HFF-Myc (cell line): ENCODE results near the gene GID8.

ENCODE experiments used
- DNase-seq: peaks from one replicate; pipeline ENCODE4 v3.0.0-alpha.2; 2011; ENCODE audit warnings: low read depth; ENCODE audit errors: extremely low read depth
- H3K4me3 ChIP-seq: replicated peaks from 2 replicates; pipeline ENCODE4 v1.5.1; 2011; ENCODE audit warnings: low read depth, mild to moderate bottlenecking, control low read depth, low read length
- CTCF ChIP-seq: IDR thresholded peaks from 2 replicates; pipeline ENCODE4 v1.5.1; 2012; ENCODE audit warnings: mild to moderate bottlenecking, low read depth, low read length, control low read depth; ENCODE audit errors: missing control alignments

GID8 gene

GRCh38 chr20:62914970-62915457 is 22.9 kb upstream of the GID8 start:
- DNase-seq, result no peak
- no peak overlapping the region for H3K4me3 ChIP-seq
- TF ChIP-seq CTCF, result no peak

GRCh38 chr20:62916703-62917476 is 21.1 kb upstream of the GID8 start:
- no peak for DNase-seq
- TF ChIP-seq CTCF, result no peak
- no peak overlapping the region for H3K4me3 ChIP-seq

GRCh38 chr20:62917720-62918119 is 20.2 kb upstream of the GID8 start:
- DNase-seq, result no peak
- no peak for TF ChIP-seq CTCF
- H3K4me3 ChIP-seq, result no peak overlapping the region

GRCh38 chr20:62918147-62918546 is 19.8 kb upstream of the GID8 start:
- DNase-seq, result no peak
- no peak for TF ChIP-seq CTCF
- no peak overlapping the region for H3K4me3 ChIP-seq

- no peak overlapping the region for H3K4me3 ChIP-seq
Measured at GRCh38 chr20:62918831-62919230, 19.1 kb upstream of the GID8 start.

GRCh38 chr20:62920039-62920645 is 17.8 kb upstream of the GID8 start:
- no peak for TF ChIP-seq CTCF
- no peak for DNase-seq
- no peak overlapping the region for H3K4me3 ChIP-seq

More at GRCh38 chr20:62918831-62919230, 19.1 kb upstream of the GID8 start:
- no peak for DNase-seq
- no peak for TF ChIP-seq CTCF
